HG02759 (cell line): ENCODE measurements around the gene TUBGCP3.
"Not testable (repeated sequence)": the region's sequence is repeated elsewhere in the genome, so short reads cannot be mapped to it uniquely, and the experiment has no call there.

ENCODE experiments used
- ATAC-seq: cut with Tn5 transposase; IDR thresholded peaks from one replicate; pipeline ENCODE4 v1.9.1; 2021; ENCODE audit warnings: mild to moderate bottlenecking, moderate library complexity; ENCODE audit not compliant: unreplicated experiment

Gene TUBGCP3

DNA sequence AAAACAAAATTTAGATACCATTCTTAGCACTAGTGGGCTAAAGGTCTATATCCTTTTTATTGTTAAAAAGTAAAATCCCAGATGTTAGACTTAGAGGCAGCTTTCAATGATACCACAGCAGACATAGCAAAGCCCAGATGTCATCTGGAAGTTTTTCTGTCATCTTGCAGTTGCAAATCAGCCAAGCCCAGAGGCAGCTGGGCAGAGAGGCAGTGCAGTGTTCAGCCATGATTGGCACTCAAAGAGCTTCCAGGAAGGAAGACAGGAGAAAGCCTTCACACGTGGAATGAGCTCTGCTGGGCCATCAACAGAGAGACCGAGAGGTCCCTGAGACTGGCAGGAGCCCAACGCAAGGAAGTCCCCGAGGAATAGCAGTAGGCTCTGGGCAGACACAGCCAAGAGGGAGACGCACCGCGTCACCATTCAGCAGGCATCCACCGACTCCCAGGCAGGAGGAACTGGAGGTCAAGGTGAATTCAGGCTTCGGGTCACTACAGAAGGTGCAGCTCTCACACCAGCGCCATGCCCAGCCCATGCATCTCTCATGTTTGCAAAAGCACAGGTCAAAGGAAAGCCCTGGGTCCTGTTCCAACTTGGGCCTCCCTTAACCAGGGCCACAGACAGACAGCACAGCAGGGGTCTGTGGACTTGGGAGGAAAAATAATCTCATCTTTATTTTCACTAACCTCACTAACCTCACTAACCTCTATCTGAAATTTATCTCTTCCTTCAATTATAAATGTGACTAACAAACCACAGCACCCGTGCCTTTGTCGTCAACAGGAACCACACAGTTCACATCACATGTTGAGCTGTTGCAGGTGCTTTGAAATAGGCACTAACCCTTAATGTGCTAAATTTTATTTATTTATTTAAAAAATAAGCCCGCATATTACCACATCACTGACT, 54.9 kb downstream of the TUBGCP3 start:
- no peak for ATAC-seq

DNA sequence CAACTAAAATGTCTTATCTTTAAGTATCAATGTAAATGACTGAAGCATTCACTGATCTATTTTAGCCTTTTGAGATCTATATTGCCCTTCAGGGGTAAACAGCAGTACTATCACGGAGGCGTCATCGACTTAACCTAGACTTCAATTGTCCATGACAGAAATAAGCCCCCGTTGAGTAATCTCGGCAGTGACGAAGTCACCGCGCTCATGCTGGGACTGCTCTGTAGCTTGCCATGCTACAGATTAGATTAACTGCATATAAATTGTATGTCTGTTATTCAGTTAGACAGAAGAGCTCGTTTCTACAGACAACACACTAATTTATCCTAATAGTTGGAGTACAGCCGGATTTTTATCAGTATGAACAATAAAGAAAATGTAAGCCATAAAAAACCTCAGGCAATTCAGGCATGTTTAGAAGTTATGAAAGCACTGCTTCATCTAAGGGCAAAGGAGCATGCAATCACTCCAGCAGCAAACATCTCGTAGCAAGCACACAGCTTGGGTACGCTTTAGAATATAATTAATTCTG, 56.6 kb downstream of the TUBGCP3 start:
- no peak for ATAC-seq

DNA sequence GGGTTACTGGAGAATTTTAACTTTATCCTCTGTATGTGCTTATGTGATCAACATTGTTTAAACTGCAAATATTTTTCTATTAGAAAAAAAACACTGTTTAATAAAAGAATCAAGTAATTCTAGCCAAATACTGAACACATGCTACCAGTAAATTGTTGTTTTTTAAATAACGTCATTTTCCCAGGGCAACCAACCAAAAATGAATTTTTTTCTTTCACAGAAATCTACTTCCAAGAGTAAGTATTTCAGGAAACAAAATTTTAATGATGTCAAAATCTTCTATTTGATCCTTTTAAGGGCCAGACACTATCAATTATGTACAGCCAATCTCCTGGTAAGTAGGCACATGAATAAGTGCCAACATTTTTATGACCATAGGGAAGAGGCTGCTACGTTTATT, 57.1 kb downstream of the TUBGCP3 start:
- ATAC-seq = no peak

DNA sequence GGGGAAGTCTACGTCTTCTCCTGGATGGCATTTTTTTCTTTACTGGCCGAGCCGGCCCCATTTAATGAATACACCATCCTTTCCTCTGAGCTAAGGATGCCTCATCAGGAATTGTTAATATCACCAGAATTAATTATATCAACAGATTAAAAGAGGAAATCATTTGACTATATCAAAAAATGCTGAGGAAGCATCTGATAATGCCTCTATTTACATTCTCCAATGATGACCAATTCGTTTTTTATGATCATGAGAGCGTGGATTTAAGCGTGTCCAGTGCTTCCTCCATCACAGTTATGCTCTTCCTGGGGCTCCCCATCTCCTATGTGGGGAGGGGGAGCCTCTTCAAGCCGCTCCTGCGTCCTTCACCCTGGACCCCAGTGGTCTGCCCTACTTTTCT, 58.7 kb downstream of the TUBGCP3 start:
- ATAC-seq = no peak

DNA sequence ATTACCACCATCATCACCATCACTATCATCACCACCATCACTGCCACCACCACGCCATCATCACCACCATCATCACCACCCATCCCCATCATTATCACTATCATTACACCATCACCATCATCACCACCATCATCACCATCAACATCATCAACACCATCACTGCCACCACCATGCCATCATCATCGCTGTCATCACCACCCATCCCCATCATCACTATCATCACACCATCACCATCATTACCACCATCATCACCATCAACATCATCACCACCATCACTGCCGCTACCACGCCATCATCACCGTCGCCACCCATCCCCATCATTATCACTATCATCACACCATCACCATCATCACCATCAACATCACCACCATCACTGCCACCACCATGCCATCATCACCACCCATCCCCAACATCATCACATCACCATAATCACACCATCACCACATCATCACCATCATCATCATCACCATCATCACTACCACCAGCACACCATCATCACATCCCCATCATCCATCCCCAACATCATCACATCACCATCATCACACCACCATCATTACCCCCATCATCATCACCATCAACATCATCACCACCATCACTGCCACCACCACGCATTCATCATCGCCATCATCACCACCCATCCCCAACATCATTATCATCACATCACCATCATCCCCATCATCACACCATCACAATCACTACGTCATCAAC, 61.7 kb downstream of the TUBGCP3 start:
- ATAC-seq = no peak

DNA sequence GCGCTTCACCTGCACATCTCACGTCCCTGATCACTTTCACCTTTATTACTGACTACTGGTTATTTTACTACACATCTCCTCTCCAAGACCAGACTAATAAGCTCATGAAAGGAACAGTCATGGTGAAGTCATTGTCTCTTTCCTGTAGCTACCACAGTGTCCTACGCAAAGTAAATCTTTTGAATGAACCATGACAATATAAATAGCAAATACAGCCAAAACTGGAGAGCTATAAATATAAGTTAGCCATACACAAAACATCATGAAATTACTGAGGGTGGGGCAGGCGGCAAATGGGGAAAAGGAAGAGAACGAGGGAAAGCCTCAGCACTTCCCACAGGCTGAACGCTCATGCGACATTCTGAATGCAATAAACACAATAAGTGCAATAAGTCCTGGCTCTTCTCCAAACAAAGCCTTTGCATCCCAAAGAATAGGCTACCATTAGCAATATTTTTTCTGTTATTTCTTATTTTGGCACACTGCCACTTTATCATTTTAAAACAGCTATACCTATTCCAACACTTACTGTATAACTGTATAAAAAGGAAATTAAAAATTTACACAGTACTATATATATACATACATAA, 62.5 kb downstream of the TUBGCP3 start:
- ATAC-seq = no peak

DNA sequence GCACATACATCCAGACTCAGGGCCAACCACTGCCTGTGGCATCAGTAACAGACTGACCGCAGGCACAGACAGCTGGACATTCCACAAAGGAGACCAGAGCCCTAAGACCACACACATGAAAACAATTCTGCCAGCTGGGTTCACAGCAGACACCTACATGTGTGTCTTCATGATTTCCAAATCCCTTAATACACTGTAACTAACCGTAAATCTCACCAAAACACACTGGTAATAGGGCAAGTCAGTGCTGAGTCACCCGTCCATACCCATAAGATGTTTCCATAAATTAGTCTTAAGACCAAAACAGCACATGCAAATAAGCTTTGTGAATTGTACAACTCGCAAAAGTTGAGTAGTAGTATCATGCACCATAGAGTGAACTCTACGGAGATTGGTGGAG, 65.4 kb downstream of the TUBGCP3 start:
- ATAC-seq = no peak

DNA sequence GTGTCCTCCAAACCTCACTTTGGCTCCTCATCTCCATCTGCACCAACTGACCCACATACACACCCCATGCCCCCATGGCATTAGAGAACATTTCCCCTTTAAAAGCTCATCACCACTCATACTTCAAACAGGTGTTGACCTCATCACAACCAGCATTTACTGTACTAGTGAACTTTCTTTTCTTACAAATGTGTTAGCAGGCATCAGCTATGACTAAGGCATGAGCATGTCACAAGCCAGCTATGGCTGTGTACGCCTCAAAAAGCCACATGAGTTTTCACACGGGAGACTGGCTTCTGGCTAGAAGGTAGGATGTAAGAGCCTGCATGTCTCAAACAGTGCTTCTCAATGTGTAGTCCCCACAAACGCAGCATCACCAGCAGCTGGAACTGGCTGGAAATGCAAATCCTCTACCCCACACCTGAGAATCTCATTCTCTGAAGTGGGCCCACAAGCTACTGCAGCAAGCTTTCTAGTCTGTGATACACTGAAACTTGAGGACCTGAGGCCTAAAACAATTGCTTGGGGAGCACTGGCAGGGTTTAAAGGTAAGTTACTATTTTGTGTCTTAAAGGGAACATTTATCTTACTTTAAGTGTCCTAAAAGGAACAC, 66.8 kb downstream of the TUBGCP3 start:
- ATAC-seq = no peak

DNA sequence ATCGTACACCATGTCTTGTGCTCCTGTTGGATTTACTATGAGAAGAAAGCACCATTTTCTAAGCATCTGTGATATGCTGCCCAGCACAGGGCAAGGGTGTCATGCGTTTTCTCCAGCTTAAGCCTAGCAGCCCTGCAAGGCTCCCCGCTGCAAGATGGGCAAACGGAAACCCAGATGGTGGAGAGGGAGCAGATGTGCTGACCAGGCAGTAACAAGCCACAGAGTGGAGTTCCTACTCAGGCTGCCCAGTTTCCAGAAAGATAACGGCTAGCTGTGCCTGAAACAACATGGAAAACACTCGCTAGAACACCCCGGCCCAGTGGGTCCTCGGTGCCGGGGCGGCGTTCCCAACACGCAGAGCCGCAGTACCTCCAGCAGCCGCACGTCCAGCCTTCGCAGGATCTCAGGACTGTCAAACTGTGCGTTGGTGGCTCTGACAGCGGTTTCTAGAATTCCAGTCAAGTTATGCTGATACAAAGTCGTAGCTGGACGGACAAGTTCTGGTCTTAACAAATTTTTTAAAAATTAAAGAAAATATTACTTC, 68.4 kb downstream of the TUBGCP3 start:
- ATAC-seq = no peak

DNA sequence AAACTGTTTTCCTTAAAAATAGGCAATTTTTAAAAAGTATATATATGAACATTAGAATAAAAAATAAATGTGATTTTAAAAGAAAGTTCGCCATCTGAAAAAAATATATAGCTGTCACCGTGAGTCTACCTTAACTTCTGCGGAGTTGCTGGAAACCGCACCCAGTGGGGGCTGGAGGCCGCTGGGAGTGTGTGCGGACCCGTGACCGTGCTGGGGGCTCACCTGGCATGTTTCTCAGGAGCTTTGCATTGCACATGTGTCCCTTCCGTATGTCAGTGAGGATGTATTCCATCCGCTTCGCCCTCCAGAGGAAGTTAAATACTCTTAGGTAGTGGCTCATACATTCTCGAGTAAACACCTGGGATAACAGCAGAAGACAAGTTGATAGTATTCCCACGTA, 71.7 kb downstream of the TUBGCP3 start:
- ATAC-seq = no peak

DNA sequence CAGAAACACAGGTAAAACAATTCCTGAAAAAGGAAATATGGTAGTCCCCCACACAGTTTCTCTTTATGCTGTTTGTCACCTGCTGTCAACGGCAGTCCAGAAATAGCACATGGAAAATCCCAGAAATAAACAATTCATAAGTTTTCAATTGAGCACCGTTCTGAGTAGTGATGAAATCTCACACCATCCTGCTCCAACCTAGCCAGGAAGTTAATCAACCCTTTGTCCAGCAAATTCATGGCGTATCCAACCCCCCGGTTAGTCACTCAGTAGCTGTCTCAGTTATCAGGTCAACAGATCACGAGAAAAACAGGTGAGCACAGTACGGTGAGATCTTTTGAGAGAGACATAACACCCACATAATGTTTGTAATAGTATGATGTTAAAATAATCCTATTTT, 74.2 kb downstream of the TUBGCP3 start:
- no peak for ATAC-seq

DNA sequence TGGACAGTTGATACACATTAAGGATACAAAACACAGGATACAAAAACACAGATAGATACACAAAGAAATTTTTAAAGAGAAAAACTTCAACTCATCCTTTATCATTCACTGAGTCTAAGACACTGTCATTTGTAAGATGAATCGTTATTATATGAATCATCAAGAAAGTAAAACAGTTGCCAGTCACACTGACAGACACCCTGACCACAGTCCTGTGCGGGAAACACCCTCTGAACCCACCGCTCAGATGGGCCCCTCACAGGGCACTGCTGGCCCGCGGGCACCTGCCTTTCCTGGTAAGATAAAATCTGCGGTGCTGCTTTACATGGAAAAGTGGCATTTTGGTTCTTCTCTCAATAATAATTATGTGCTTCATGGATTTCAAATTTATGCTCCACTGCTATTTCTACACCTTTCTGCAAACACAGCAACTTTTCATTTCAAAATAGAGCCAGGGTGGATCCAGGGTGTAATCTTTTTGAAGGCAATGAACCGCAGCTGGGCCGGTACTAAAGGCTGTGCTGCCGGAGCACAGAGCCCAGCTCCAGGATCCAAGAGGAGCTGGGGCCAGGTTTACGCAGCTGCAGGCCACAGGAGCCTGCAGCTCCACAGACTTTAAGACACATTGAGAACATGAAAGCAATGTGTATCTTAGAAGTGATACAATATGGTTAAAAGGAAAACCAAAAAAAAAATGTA, 76.8 kb downstream of the TUBGCP3 start:
- ATAC-seq = no peak

DNA sequence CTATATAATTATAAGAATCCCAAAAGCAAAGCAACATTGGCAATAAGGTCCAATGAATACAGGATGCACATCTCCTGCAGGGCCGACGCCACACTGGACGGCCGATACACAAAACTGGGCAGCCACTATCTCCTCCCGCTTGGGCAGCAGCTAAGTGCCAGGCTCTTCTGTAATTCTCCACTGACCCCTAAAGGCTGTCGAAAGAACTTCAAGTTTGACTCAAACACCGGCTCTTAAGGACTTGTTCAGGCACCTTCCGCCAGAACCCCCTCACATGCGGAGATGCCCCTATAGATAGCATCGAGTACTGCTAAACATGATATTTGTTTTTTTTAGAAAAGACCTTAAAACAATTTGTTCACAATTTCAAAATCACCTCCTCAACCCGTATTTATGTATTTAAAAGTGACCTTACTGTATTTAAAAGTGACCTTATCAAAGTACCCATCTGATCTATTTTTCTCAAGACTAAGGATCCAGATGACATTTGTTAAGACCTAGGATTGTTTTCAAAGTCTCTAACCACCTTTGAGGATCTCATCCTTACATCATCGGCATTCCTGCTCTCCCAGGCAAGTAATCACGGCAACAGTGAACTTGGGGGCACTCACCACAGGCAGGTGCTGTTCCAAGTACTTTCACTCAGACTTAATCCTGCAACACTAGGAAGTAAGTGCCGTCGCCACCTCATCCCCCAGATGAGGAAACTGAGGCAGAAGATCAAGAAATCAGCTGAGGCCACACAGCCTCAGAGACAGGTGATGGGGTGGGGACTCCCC, 77.8 kb downstream of the TUBGCP3 start:
- no peak for ATAC-seq

DNA sequence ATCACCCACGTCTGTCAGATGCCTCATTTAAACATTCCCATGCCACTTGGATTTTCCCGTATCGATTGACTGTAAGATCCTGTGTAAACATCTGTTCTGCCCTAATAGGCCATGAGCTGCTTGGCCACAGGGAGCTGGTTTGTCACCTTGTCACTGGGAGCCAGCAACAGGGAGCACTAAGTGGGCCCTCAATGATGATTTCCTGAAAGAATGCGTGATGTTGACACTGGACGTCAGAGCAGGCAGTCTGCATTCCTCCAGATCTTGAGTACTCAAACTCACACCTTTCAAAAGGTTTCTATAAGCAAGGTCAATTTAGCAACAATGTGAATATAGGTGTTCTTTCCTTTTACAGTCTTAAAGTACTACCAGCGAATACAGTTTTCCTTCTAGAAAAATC, 78.8 kb downstream of the TUBGCP3 start:
- no peak for ATAC-seq

DNA sequence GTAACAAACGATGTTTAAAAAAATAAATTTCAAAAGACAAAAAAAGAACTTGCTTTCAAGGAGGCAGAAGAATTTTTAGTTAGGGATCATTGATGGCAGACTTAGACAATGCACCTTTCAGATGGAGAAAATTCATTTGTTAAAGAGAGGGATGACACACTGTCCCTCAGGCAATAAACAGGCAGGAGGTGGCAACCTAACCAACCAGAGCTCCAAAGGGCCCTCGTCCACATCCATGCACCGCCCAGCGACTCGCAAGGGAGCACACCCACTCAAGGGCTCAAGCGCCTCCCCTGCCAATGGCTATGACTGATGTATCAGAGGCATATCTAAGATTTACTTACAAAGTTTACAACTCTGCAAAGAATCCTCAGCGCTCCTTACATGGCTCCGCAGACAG, 81.9 kb downstream of the TUBGCP3 start:
- no peak for ATAC-seq

DNA sequence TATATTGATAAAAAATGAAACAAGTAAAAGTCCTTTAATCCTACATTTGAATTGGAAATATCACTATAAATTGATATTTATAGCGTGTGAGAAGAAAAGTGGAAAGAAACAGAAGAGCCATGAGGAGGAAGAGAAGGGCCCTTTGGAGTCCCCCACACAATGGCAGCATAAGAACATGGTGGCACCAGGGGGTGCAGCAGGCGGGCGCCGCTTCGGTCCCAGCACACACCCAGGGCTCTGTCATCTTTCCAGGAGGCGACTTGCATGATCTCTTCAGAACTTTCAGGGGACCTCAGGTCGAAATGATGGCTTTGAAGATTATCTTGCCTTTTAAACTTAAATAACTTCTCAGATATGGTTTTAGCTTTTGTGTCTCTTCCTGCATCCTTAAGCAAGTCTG, 91.8 kb downstream of the TUBGCP3 start:
- no peak for ATAC-seq

DNA sequence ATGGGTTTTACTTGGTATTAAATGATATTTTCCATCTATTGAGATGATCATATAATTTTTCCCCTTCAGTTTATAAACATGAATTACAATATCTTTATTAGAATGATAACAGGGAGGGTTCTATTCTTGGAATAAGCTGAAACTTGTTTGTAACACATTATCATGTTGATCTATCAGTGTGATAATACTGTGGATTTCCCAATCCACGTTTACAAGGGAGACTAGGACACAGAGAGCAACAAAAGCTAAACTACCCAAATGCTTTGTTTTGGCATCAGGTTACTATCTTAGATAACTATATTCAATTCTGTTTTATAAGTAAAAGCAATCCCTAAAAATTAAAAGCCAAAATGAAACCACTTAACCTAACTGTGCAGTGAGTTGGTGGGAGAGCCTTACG, 92.5 kb downstream of the TUBGCP3 start:
- ATAC-seq = no peak

DNA sequence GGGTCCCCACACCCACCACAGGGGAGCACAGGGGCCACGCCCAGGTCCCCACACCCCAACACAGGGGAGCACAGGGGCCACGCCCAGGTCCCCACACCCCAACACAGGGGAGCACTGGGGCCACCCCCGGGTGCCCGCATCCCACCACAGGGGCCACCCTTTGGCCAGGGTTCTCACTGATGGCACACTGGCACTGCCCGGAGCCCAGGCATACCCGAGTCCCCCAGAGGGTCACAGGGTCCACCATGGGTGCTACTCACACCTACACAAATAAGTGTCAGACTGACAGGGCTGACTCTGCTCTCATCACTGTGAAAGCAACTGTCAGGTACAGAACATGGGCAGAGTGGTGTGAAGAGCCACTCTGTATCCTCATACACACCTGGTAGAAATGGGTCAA, 98.8 kb downstream of the TUBGCP3 start:
- ATAC-seq = no peak

DNA sequence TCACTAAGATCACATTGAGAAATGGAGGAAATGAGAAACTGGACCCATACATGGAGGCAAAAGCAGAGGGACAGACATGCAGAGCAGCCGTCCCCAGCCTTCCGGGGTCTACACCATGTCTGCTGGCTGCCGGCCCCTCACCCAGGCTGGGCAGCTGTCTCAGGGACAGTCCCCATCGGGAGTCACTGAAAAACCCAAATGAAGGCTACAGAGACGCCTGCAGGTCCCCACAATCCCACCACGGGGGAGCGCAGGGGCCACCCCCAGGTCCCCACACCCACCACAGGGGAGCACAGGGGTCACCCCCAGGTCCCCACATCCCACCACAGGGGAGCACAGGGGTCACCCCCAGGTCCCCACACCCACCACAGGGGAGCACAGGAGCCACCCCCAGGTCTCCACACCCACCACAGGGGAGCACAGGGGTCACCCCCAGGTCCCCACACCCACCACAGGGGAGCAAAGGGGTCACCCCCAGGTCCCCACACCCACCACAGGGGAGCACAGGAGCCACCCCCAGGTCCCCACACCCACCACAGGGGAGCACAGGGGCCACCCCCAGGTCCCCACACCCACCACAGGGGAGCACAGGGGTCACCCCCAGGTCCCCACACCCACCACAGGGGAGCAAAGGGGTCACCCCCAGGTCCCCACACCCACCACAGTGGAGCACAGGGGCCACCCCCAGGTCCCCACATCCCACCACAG, 99.5 kb downstream of the TUBGCP3 start:
- ATAC-seq = not testable (repeated sequence)
